Effector memory CD8-positive, alpha-beta T cell (primary cell): ENCODE measurements around the gene DOLPP1.
A peak's percentile ranks its signal among the peaks of the same experiment; 100 is the strongest.

Experiments
- ATAC-seq: fragments of 150-1000 bp; cut with Tn5 transposase; replicated peaks from 2 replicates; pipeline ENCODE4 v1.10.0; 2021; ENCODE audit warnings: mild to moderate bottlenecking, moderate library complexity
- DNase-seq, 3 experiments: peaks; one replicate each; pipeline ENCODE4 v3.0.0; 2021
- H3K27ac Mint-ChIP-seq, 2 donors: one replicate each; pipeline ENCODE4 v1.8.0; 2022; ENCODE audit warnings: mild to moderate bottlenecking in 2 of 2, mixed read lengths in 2 of 2, moderate library complexity in 2 of 2
- H3K27me3 Mint-ChIP-seq, 2 donors: one replicate each; pipeline ENCODE4 v1.8.0; 2022; ENCODE audit warnings: mixed read lengths in 2 of 2
- H3K36me3 Mint-ChIP-seq: one replicate; pipeline ENCODE4 v1.8.0; 2022; ENCODE audit warnings: mild to moderate bottlenecking, moderate library complexity, mixed read lengths; ENCODE audit not compliant: insufficient read depth
- H3K4me1 Mint-ChIP-seq, 2 donors: one replicate each; pipeline ENCODE4 v1.8.0; 2022; ENCODE audit warnings: low read depth in 2 of 2, mixed read lengths in 2 of 2
- H3K4me3 Mint-ChIP-seq, 2 donors: one replicate each; pipeline ENCODE4 v1.8.0; 2022; ENCODE audit warnings: mild to moderate bottlenecking in 2 of 2, mixed read lengths in 2 of 2, moderate library complexity in 2 of 2
- H3K9me3 Mint-ChIP-seq, 2 donors: one replicate each; pipeline ENCODE4 v1.8.0; 2022; ENCODE audit warnings: mixed read lengths in 2 of 2

DOLPP1 gene

GRCh38 chr9:129137292-129138143 lies 56.6 kb downstream of the DOLPP1 start:
- Mint-ChIP-seq H3K9me3 (no peaks in the 10 kb centered on the region), H3K4me1 (peaks cover 14 to 19% of the 10 kb centered on the region in 2 donors), H3K36me3 (peaks cover 12% of the 10 kb centered on the region), H3K27me3 (no peaks in the 10 kb centered on the region), H3K4me3 (no peak overlapping the region), H3K27ac (no peak overlapping the region)
- DNase-seq (no peak), ATAC-seq (no peak)

GRCh38 chr9:129138144-129138462 lies 57.2 kb downstream of the DOLPP1 start:
- Mint-ChIP-seq H3K36me3 (peaks cover 18% of the 10 kb centered on the region), H3K27ac (no peak overlapping the region), H3K4me3 (no peak overlapping the region), H3K4me1 (peaks cover 20 to 23% of the 10 kb centered on the region in 2 donors), H3K27me3 (no peaks in the 10 kb centered on the region), H3K9me3 (no peaks in the 10 kb centered on the region)
- DNase-seq (no peak), ATAC-seq (no peak)

GRCh38 chr9:129138476-129139232 lies 57.7 kb downstream of the DOLPP1 start:
- H3K9me3 Mint-ChIP-seq = no peaks in the 10 kb centered on the region
- peak overlapping the region; percentile 88 to 92 for H3K4me3 Mint-ChIP-seq
- peaks cover 19% of the 10 kb centered on the region for H3K36me3 Mint-ChIP-seq
- ATAC-seq (peak; percentile 1), DNase-seq (peak in 1 of 3 experiments; percentile 8)
- H3K27ac Mint-ChIP-seq = peak overlapping the region; percentile 88 to 97
- H3K4me1 Mint-ChIP-seq = peaks cover 21 to 23% of the 10 kb centered on the region in 2 donors
- H3K27me3 Mint-ChIP-seq = no peaks in the 10 kb centered on the region

GRCh38 chr9:129139233-129139992 lies 58.5 kb downstream of the DOLPP1 start:
- H3K4me3 Mint-ChIP-seq = peak overlapping the region; percentile 88 to 92
- H3K27me3 Mint-ChIP-seq = no peaks in the 10 kb centered on the region
- DNase-seq = peak; percentile 77 to 82 (median 78)
- ATAC-seq = peak; percentile 69
- H3K36me3 Mint-ChIP-seq = peaks cover 19% of the 10 kb centered on the region
- peak overlapping the region; percentile 88 to 97 for H3K27ac Mint-ChIP-seq
- H3K4me1 Mint-ChIP-seq = peaks cover 21 to 23% of the 10 kb centered on the region in 2 donors
- no peaks in the 10 kb centered on the region for H3K9me3 Mint-ChIP-seq

GRCh38 chr9:129139993-129140396 lies 59.1 kb downstream of the DOLPP1 start:
- peak; percentile 88 for ATAC-seq
- H3K36me3 Mint-ChIP-seq = peaks cover 20% of the 10 kb centered on the region
- no peaks in the 10 kb centered on the region for H3K27me3 Mint-ChIP-seq
- H3K27ac Mint-ChIP-seq = peak overlapping the region; percentile 88 to 97
- H3K4me1 Mint-ChIP-seq = peaks cover 21 to 23% of the 10 kb centered on the region in 2 donors
- H3K4me3 Mint-ChIP-seq = peak overlapping the region; percentile 88 to 92
- no peaks in the 10 kb centered on the region for H3K9me3 Mint-ChIP-seq
- DNase-seq = peak; percentile 58 to 64 (median 60)
